NB4 (cell line): Measurements from ENCODE around the gene RNF44.

Experiments used
- DNase-seq: peaks from one replicate; pipeline ENCODE4 v3.0.0; 2010; ENCODE audit warnings: low read depth
- H3K4me3 ChIP-seq: one replicate; pipeline ENCODE4 v1.5.1; 2011; ENCODE audit warnings: mild to moderate bottlenecking, low read depth, low read length, moderate library complexity
- MYC ChIP-seq: IDR thresholded peaks from 2 replicates; pipeline ENCODE4 v1.6.1; 2011; ENCODE audit warnings: low read depth, low read length
- POLR2A ChIP-seq: IDR thresholded peaks from 2 replicates; pipeline ENCODE4 v1.6.1; 2011; ENCODE audit warnings: mild to moderate bottlenecking; ENCODE audit not compliant: insufficient read length; ENCODE audit errors: extremely low read depth
- TF ChIP-seq, protein P1 (sequence below): IDR thresholded peaks from one replicate; pipeline ENCODE4 v1.5.1; 2012; ENCODE audit warnings: low read depth, low read length
- TF ChIP-seq, protein P2 (sequence below): IDR thresholded peaks from 2 replicates; pipeline ENCODE4 v1.6.1; 2011; ENCODE audit warnings: low read depth, low read length

The RNF44 gene

DNA sequence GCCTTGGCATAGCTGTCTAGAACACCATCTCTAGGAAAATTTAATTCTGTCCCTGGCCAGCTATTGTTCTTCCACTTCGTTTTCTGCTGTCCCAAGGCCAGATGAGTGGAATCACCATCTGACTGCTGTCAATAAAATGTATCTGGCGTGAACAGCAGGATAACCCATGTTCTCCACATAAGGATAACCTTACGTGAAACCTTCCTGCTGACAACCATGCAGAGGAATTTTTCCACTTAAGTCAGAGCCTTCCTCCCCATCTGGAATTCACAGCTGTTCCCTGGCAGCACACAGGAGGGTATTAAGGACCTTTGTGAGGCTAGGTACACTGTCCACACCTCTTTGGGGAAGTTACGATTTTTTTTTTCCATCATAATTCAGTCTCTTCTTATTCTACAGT lies 28.6 kb downstream of the RNF44 start:
- no peak overlapping the region for H3K4me3 ChIP-seq
- no peak for DNase-seq
- TF ChIP-seq POLR2A = no peak
- TF ChIP-seq, protein P1, sequence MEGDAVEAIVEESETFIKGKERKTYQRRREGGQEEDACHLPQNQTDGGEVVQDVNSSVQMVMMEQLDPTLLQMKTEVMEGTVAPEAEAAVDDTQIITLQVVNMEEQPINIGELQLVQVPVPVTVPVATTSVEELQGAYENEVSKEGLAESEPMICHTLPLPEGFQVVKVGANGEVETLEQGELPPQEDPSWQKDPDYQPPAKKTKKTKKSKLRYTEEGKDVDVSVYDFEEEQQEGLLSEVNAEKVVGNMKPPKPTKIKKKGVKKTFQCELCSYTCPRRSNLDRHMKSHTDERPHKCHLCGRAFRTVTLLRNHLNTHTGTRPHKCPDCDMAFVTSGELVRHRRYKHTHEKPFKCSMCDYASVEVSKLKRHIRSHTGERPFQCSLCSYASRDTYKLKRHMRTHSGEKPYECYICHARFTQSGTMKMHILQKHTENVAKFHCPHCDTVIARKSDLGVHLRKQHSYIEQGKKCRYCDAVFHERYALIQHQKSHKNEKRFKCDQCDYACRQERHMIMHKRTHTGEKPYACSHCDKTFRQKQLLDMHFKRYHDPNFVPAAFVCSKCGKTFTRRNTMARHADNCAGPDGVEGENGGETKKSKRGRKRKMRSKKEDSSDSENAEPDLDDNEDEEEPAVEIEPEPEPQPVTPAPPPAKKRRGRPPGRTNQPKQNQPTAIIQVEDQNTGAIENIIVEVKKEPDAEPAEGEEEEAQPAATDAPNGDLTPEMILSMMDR = no peak
- no peak for TF ChIP-seq MYC
- TF ChIP-seq, protein P2, sequence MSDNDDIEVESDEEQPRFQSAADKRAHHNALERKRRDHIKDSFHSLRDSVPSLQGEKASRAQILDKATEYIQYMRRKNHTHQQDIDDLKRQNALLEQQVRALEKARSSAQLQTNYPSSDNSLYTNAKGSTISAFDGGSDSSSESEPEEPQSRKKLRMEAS = no peak

DNA sequence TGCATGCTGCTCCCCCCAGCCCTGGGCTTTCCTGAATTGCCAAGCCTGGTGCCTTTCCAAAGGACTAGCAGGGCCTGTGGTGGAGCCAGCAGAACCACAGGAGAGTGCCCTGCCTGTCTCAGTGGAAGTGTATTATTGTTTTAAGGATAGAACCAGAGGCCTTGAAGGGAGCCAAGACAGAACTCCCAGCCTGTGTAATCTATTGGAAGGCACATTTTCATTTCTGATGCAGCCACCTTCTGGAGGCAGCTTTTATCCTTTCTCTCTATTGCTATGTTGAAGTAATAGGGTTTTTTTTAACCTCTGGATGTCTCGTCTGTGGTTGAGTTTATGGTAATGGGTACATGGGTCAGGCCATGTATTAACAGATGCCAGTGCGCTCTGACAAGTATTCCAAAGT lies 29.3 kb downstream of the RNF44 start:
- TF ChIP-seq POLR2A = no peak
- TF ChIP-seq, protein P1 = no peak
- TF ChIP-seq, protein P2 = no peak
- no peak for TF ChIP-seq MYC
- H3K4me3 ChIP-seq = no peak overlapping the region
- DNase-seq = no peak

DNA sequence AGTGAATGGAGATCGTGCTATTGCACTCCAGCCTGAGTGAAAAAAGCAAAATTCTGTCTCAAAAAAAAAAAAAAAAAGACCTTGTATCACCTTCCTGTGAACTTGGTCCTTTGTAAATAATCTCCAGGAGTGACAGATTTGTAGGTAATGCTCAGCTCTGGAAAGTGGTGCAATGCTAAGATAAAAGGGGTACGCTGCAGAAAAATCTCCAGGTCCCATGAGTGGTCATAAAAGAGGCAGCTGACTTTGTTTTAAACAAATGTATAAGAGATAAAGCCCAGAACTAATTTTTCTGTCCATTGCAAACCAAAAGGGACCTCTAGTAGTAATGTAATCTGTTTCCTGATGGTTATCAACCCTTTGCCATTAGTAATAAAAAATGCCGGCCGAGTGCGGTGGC lies 33.7 kb downstream of the RNF44 start:
- TF ChIP-seq, protein P1 = no peak
- TF ChIP-seq, protein P2 = no peak
- TF ChIP-seq POLR2A (no peak), MYC (no peak)
- H3K4me3 ChIP-seq = no peak overlapping the region
- DNase-seq = no peak

DNA sequence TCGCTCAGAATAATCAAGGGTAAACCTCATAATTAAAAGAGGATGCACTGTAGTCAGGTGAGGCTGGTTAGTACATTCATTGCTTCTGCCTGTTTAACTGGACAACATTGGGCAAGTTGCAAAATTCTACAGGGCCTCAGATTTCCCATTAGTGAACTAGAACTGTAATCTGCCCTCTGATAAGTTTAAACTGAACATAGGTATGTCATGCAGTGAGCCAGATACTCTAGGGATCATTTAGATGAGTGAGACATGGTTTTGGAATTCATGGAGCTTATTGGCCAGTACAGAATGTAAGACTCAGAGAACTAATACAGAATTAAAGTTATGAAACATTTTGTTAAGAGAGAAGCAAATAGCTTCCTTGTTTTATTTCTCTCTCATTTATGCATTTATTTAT lies 35.9 kb downstream of the RNF44 start:
- DNase-seq = no peak
- H3K4me3 ChIP-seq = no peak overlapping the region
- TF ChIP-seq, protein P1 = no peak
- TF ChIP-seq MYC (no peak), POLR2A (no peak)
- TF ChIP-seq, protein P2 = no peak

DNA sequence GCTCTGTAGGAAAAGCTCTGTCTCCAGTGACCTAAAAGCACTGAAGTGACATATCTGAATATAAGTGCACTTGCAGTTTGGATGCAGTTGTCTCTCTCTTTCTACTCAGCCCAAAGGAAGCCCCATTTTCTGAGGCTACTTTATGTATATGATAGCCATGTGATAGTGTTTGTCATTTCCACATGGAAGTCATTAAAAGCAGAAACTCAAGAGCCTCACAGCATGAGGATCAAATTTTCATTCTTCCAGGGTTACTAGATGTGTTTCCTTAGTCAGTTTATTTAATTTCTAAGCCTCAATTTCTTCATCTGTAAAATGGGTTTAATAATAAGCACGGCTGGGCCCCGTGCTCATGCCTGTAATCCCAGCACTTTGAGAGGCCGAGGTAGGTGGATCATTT lies 36.7 kb downstream of the RNF44 start:
- H3K4me3 ChIP-seq = no peak overlapping the region
- DNase-seq = no peak
- TF ChIP-seq POLR2A (no peak), MYC (no peak)
- TF ChIP-seq, protein P1 = no peak
- TF ChIP-seq, protein P2 = no peak

GRCh38 chr5:176499273-176499672 lies 37.9 kb downstream of the RNF44 start:
- TF ChIP-seq, protein P1 = no peak
- TF ChIP-seq MYC (no peak), POLR2A (no peak)
- TF ChIP-seq, protein P2 = no peak
- H3K4me3 ChIP-seq = no peak overlapping the region
- no peak for DNase-seq
